Fibroblast of the aortic adventitia (primary cell): ENCODE results near the gene ACCSL. TPM values are rescaled to one million over a fixed set of nuclear protein-coding genes. Genes with fewer than 3 reads are reported as not detected.

Source experiments
- DNase-seq: peaks from one replicate; pipeline ENCODE4 v3.0.0-alpha.2; 2010; ENCODE audit warnings: low read depth
- H3K4me3 ChIP-seq: 2 replicates; pipeline ENCODE4 v1.5.1; 2011; ENCODE audit warnings: low read depth, mild to moderate bottlenecking, control low read depth, low read length, moderate library complexity
- total RNA-seq: library from RNA; depleted of rRNA; stranded (reverse); fragments of >200 nt; gene quantifications from 2 replicates; pipeline ENCODE4 v1.2.3, GENCODE V29; 2012; ENCODE audit warnings: low replicate concordance
- TF ChIP-seq, protein P1 (sequence below): IDR thresholded peaks from 2 replicates; pipeline ENCODE4 v1.5.1; 2011; ENCODE audit warnings: mild to moderate bottlenecking, low read length, control low read depth, inconsistent platforms; ENCODE audit not compliant: insufficient read depth

ACCSL gene
- total RNA-seq, 1 donor: not detected

DNA sequence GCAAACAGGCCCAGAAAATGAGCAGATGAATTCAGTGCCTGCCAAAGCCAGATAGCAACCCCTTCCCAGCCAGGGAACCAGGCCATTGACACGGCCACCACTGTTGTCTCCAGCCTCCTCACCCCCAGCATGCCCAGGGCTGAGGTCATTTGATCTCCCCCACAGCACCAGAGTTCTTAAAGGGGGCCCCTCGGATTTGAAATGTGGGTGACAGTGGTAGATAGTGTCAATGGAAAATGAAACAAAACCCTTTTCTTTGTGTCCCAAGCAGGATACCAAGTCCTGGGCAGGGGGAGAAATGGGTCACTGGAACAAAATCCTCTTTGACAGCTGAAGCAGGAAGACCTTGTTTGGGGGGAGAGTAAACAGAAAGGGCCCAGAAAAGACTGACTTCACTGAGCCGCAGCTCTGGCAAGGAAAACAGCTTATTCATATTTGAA is 14.3 kb upstream of the ACCSL start:
- TF ChIP-seq, protein P1, sequence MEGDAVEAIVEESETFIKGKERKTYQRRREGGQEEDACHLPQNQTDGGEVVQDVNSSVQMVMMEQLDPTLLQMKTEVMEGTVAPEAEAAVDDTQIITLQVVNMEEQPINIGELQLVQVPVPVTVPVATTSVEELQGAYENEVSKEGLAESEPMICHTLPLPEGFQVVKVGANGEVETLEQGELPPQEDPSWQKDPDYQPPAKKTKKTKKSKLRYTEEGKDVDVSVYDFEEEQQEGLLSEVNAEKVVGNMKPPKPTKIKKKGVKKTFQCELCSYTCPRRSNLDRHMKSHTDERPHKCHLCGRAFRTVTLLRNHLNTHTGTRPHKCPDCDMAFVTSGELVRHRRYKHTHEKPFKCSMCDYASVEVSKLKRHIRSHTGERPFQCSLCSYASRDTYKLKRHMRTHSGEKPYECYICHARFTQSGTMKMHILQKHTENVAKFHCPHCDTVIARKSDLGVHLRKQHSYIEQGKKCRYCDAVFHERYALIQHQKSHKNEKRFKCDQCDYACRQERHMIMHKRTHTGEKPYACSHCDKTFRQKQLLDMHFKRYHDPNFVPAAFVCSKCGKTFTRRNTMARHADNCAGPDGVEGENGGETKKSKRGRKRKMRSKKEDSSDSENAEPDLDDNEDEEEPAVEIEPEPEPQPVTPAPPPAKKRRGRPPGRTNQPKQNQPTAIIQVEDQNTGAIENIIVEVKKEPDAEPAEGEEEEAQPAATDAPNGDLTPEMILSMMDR: no peak
- H3K4me3 ChIP-seq: no peak overlapping the region
- DNase-seq: no peak

DNA sequence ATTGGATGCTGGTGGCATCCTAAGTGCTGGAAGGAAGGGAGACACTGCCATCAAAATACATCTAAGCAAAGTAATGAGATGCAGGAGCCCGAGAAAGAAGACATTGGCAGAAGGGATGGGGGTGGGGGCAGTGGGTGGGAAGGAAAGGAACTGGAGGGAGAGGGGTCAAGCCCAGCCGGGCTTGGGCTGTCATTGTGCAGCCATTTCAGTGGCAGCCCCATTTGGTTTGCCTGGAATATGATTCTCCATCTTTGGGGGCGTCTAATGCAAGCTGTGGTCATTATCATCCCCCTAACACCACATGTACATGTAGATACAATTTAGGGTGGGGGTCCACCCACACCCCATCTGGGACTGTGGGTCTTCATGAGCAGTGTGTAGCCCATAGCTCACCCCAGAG is 13.9 kb upstream of the ACCSL start:
- TF ChIP-seq, protein P1: no peak
- H3K4me3 ChIP-seq: no peak overlapping the region
- DNase-seq: no peak

DNA sequence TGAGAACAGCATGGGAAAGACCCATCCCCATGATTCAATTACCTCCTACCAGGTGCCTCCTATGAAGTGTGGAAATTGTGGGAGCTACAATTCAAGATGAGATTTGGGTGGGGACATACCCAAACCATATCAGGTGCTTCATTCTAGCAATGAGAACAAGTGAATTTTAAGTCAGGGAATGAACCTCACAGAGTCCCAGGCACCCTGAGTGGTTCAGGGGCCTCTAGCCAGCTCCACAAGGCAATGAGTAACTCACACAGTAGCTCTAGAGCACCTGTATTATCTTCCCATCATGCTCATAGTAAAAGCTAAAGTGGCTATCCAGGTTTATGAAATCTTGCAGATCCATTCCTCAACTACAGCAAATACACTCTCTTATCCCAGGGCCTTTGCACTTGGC is 13.1 kb upstream of the ACCSL start:
- no peak overlapping the region for H3K4me3 ChIP-seq
- TF ChIP-seq, protein P1: no peak
- no peak for DNase-seq

DNA sequence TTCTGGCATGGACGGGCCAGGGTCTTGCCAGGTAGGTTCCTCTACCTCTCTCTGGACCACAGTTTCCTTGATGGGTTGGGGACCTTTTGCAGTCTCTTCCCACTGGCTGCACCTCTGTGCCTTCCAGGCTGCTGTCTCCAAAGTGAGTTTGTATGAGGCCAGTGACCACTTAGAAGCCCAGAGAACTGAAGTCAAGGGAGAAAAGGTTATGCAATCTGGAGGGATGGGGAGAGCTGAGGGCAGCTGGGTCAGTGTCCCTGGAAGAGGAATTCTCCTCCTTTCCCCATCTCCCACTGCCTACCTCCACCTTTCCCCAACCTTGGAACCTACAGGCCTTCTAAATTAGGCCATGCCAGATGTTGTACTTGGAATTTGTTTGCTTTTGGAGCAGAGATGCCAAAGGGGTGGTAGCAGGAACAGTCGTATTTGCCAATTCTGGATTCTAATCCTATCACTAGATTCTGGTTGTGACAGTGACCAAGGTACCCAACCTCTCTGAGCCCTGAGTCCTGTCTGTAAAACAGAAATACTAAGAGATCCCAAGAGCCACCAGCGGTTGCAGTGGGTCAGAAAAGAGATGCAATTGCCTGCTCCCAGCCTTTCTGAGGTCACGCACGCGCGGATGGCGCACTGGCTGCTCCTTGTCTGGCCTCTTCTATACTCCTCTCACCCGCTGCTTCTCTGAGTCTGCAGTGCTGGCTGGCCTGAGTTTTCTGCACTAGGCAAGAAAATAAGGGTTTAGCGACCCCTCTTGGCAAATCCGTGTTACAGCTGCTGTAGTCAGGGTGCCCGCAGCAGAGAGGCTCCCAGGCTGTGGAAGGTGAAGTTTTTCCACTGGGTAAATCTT is 10.7 kb upstream of the ACCSL start:
- TF ChIP-seq, protein P1: peak; percentile 92
- no peak overlapping the region for H3K4me3 ChIP-seq
- peak; percentile 91 for DNase-seq

DNA sequence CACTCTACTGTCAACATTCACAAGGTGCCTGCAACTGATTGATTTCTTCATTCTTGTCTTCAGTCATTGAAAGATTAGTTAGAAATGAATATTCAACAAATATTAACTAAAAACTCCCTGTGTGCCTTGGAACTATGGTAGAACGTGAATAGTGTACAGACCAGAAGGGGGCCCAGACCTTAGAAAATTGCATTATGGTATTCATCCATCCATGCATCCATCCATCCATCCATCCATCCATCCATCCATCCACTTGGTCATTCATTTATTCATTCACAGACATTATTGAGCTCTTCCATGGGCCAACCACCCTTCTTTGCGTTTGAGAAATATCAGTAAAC is 10.2 kb upstream of the ACCSL start:
- no peak for DNase-seq
- TF ChIP-seq, protein P1: no peak
- H3K4me3 ChIP-seq: no peak overlapping the region

DNA sequence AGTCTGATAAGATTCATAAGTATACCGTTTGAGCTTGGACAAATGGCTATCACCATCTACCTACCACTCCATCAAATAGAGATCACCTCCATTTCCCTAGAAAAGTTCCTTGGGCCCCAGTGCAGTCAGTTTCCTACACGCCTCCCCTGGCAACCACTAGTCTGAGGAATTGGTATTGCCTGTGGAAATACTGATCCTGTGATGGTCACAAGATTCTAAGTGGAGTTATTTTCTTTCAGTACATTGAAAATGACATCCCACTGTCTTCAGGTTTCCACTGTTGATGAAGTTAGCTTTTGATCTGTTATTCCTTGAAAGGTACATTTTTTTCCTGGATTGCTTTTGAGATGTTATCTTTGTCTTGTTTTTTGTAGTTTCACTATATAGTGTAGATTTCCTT is 4.6 kb upstream of the ACCSL start:
- no peak overlapping the region for H3K4me3 ChIP-seq
- DNase-seq: no peak
- TF ChIP-seq, protein P1: no peak

DNA sequence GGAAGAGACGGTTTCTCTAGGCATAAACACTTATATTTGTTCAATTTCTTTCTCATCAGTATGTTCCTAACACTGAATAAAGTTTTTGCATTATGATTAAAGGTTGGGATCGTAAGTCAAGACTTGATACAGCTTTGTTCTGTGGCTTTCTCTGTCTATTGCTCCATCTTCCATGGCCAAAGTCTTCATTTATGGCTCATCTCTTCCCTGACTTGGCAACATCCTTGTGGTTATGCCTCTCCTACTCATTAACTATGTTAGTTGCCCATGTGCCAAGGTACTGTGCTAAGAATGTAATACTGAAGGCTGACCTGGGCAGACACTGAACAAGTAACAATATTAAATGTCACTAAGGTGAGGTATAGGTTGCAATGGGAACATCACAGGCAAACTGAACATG is 1.6 kb upstream of the ACCSL start:
- TF ChIP-seq, protein P1: no peak

More for the DNA sequence above, 1.6 kb upstream of the ACCSL start:
- H3K4me3 ChIP-seq: no peak overlapping the region
- no peak for DNase-seq
